Activated CD8-positive, alpha-beta memory T cell treated with anti-CD3 and anti-CD28 coated beads for 48 hours (primary cell): ENCODE measurements around the gene DDX28.
"Not testable (repeated sequence)": the region's sequence is repeated elsewhere in the genome, so short reads cannot be mapped to it uniquely, and the experiment has no call there.

Experiments used
- DNase-seq, 3 experiments: peaks; one replicate each; pipeline ENCODE4 v3.0.0-alpha.2; 2020; ENCODE audit warnings: low read depth in 2 of 3, low spot score in 2 of 3

DDX28 gene

DNA sequence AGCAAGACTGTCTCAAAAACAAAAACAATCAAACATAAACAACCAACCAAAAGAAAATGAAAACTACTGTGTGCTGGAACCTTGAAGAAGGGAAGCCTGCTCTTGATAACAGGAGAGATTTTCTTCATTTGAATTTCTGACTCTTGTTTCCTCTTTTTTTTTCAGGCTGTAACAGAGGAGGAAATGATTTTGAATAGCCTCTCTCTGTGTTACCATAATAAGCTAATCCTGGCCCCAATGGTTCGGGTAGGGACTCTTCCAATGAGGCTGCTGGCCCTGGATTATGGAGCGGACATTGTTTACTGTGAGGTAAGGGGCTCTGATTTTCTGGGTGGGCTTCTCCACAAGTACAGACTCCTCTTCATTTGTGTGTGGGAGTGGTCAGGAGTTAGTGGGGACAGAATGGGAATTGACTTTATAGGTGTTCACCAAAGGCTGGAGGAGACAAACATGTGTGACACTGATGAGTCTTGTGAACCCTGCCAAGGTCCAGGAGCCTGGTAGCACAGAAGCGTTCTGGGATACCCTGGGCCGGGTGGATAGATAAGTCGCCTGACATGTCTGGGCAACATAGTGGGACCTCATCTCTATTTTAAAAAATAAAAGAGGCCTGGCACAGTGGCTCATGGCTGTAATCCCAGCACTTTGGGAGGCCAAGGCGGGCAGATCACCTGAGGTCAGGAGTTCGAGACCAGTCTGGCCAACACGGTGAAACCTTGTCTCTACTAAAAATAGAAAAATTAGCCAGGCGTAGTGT is 15.0 kb upstream of the DDX28 start:
- DNase-seq, result no peak

DNA sequence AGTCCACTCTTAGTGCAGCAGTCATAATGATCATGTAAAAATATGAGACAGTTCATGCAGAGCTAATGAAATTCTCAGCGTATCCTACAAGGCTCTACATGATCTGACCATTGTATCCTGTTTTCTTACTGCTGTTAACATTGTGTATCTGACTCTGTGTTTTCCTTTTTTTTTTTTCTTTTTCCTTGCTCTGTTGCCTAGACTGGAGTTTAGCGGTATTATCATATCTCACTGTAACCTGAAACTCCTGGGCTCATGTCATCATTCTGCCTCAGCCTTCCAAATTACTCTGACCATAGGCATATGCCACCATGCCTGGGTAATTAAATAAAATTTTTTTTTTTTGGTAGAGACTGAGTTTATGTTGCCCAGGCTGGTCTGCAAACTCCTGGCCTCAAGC is 12.2 kb upstream of the DDX28 start:
- no peak for DNase-seq

DNA sequence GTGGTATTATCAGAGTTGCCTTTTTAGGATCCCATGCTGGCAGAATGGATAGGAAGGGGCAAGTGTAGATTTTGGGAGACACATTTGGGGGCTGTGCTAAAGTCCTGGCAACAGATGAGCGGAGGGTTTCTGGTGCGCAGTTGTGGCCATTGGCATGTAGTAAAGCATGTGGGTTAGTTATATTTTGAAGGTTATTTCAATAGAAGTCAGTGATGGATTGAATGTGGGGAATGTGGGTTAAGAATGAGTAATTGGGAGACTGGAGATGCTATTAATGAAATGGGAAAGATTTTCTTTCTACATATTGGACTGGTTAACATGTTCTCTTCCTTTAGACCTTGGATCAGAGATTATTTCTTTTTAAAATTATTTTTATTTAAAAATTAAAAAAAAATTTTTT is 10.1 kb upstream of the DDX28 start:
- DNase-seq, result no peak

DNA sequence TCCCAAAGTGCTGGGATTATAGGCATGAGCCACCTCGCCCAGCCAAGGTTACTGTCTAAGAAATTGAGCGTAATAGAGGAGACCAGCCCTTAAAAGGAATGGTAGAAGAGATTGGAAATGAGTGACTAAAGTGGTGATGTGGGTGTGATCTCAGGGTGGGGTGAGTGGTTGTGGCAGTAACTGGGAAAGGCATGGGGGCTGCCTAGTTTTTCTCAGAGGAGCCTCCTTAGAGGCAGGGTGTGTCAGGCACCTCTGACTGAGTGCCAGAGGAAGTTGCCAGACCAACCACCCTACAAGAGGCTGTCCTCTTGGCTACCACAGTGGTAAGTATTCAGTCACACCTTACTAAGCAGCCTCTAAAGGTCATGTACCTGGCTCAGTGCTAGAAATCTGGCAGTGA is 8.9 kb upstream of the DDX28 start:
- no peak for DNase-seq

DNA sequence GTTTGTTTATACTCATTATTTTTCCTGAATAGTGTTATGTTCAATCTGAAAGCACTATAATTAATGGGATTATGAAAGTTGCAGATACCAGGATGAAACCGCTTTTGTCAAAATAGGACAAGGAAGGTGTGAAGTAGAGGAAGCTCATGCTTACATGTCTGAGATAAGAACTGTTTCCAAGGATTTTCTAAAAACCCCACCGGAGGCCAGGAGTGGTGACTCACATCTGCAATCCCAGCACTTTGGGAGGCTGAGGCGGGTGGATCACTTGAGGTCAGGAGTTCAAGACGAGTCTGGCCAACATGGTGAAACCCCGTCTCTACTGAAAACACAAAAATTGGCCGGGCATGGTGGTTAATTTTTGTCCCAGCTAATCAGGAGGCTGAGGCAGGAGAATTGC is 7.1 kb upstream of the DDX28 start:
- DNase-seq, result not testable (repeated sequence)

DNA sequence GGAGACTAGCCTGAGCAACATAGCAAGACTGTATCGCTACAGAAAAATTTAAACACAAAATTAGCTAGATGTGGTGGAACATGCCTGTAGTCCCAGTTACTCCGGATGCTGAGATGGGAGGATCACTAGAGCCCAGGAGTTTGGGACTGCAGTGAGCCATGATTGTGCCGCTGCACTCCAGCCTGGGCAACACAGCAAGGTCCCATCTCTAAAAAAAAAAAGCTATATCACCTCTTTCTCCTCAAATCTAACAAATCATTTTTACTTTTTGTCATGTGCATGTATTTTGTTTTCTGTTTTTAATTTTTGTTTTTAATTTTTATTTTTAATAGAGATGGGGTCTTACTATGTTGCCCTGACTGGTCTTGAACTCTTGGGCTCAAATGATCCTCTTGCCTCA is 6.0 kb upstream of the DDX28 start:
- DNase-seq, result no peak

DNA sequence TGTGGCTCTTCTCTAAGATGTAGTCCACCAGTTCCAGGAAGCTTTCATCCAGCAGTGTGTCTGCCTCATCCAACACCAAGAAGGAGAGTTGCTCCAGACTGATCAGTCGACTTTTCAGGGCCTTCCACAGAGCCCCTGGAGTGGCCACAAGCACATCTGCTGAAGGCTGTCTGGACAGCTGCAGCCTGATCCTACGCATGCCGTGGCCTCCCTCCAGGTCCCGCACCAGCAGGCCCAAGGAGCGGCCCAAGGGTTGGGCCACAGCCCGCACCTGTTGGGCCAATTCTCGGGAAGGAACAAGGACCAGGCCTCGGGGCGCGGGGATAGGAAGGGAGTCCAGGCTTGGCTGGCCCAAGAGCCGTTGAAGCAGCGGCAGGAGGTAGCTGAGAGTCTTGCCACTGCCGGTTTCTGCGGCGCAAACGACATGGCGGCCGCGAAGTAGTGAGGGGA is 729 bp downstream of the DDX28 start:
- DNase-seq, result no peak

DNA sequence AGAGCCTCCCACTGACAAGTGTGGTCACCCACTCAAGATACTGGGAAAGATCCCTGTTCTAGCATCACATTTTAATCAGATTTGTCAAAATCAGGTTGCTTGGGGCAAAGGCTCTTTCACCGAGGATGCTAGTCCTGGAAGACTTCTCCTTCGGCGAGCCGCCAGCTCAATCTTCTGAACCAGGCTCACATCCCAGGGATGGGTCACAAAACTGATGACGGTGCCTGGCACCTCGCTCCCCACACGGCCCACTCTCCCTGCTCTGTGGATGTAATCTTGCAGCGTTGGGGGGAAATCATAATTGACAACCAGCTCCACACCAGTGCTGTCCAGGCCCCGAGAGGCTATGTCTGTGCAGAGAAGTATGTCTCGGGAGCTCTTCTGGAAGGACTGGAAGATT is 1.5 kb downstream of the DDX28 start:
- DNase-seq, result no peak

DNA sequence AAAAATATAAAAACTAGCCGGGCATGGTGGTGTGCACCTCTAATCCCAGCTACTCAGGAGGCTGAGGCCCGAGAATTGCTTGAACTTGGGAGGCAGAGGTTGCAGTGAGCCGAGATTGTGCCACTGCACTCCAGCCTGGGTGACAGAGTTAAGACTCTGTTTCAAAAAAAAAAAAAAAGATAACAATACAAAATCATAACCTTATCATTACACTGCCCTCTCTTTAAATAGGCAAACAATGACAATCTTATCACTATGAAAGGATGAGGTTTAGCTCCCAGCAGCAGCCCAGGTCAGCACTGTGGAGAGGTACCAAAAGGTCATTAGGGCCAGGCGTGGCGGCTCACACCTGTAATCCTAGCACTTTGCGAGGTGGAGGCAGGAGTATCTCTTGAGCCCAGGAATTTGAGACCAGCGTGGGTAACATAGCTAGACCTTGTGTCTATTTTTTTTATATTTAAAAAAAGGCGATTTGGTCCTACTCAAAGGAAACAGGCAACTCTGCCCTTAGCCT is 3.8 kb downstream of the DDX28 start:
- DNase-seq, result no peak

DNA sequence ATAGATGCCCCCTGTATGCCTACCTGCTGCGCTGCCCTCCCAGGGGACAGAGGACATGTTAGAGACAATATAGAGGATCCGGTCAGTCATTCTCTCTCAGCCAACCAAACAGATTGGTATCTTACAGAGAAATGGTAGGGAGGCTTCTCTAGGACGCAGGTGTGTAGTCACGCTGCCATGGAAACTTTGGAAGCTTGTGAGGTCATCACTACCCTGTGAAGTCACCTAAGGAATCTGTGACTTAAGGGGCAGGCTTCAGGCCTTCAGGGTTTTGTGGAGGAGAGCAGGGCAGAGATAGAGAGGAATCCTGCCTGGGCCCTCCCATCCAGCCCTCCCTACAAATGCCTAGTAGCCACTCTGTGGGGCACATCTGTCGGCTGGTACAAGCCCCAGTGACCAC is 7.4 kb downstream of the DDX28 start, which contains the start of gene DPEP2NB:
TSS of gene DPEP2NB (minus strand) at position 231 of the 400 bp plus-strand sequence. CDS start at position 90, 141 bp downstream.
- no peak for DNase-seq

DNA sequence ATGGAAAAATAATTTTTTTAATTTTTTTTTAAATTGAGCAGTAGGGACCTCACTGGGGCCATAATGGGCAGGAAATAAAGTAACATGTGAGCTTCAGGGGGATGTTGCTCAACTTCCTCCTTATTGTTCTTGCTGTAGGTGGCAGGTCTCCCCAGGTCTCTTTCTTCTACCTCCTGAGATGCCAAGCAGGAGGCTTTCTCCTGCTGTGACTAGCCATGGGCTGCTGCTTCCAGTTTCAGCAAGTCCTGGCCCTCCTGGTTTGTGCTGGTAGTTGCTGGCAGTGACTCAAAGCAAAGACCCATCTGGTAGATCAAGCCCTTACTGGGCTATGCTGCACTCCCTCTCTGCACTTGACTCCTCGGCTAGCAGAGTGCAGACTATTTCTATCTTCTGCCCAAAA is 9.6 kb downstream of the DDX28 start:
- no peak for DNase-seq

DNA sequence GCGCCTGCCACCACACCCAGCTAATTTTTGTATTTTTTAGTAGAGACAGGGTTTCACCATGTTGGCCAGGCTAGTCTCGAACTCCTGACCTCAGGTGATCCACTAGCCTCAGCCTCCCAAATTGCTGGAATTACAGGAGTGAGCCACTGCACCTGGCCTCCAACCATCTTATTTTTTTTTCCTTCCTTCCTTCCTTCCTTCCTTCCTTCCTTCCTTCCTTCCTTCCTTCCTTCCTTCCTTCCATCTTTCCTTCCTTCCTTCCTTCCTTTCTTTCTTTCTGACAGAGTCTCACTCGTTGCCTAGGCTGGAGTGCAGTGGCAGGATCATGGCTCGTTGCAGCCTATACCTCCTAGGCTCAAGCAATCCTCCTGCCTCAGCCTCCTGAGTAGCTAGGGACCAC is 13.2 kb downstream of the DDX28 start:
- not testable (repeated sequence) for DNase-seq

DNA sequence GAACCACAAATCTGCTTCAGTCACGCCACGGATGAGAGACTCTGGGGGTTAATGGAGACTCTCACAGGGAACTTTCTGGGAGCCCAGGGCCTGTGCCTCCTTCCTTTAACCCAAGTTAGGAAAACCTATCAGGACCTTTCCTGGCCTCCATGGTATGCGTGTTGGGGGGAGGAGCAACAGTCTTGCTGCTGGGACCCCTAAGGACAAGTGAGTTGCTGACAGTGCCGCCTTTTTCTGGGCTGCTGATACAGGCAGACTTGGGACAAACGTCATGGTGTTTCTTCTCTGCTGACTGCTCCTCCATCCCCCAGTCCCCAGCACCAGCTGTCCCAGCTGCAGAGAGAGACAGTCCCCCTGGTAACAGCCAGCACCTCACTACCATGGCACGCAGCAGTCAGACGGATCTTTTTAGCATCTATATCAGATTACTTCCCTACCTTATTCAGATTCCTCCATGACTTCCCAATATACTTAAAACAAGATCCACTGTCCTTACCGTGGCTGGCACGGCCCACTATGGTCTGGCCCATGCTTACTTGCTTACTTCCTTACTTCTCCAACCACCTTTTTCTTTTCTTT is 13.8 kb downstream of the DDX28 start:
- no peak for DNase-seq

DNA sequence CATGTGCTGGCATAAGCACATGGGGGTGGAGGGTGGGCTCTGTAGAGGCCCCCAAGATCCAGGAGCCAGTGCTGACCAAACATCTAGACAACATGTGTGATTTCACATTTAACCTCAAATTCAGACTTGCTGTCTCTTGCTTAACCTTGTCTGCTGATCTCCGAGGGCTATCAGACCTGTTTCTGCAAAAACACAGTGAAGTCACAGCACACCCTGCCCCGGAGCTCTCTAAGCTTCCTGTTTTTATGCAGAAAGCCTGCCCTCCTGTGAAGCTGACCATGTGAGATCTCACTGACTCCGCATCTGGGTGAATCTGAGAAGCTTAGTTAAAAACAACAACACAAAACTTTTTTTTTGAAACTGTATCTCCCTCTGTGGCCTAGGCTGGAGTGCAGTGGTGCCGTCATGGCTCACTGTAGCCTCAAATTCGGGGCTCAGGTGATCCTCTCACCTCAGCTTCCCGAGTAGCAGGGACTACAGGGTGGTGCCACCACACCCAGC is 17.2 kb downstream of the DDX28 start:
- no peak for DNase-seq

DNA sequence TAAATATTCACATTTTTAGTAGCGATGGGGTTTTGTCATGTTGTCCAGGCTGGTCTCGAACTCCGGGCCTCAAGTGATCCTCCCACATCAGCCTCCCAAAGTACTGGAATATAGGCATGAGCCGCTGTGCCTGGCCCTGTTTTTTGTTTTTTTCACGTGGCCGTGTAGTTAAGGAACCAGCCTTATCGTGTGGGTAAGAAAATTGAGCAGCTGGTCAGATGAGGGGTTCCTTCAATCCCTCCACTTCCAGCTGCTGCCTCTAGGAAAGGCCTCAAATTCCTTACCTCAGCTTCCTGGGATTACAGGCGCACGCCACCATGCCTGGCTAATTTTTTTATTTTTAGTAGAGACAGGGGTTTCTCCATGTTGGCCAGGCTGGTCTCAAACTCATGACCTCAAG is 17.8 kb downstream of the DDX28 start:
- no peak for DNase-seq

DNA sequence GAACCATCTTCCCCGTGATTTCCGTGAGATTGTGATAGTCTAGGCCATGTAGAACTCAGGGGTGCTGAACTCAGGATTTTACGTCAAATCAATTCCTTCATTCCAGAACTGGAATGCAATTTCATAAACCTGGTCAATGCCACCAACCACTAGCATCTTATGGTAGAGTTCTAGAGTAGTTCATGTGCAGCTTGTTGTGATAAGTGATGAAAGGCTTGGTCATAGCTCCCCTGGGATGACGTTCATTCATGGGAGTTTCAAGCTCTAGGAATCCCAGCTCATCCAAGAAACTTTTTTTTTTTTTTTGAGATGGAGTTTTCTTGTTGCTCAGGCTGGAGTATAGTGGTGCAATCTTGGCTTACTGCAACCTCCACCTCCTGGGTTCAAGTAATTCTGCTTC is 20.0 kb downstream of the DDX28 start:
- no peak for DNase-seq

DNA sequence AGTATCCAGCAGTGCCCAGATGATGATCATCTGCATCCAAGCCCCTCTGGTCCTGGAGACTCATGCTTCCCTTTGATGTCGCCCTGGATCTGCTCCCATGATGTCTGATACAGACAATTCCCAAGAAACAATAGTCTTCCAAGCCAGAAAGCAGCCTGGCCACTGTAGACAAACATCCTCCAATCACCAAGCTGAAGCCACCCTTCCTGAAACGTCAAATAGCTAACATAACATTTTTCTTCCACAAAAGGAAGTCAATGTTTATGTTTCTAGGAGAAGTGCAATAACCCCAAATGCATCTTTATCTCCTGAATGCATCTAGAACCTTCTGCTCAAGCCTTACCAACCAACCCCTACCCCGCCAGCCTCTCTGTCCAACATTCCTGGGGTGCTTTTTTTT is 22.6 kb downstream of the DDX28 start:
- DNase-seq, result no peak

DNA sequence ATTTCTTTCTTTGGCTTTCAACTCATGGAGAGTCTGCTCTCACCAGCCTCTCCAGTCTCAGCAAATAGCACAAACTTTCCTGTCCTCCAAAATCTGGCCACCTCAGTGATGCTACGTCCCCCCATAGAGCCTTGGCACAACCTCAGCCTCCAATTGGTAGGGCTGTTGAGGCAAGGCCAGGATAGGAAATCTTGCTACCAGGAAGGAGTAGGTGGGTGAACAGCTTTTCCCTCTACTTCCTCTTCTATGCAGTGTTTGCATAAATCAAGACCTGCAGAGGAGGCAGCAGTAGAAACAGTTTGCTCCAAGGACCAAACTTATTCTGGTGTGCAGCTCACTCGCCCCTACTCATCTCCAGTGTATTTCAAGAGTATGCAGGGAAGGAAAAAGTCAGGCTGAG is 23.0 kb downstream of the DDX28 start:
- DNase-seq, result no peak

DNA sequence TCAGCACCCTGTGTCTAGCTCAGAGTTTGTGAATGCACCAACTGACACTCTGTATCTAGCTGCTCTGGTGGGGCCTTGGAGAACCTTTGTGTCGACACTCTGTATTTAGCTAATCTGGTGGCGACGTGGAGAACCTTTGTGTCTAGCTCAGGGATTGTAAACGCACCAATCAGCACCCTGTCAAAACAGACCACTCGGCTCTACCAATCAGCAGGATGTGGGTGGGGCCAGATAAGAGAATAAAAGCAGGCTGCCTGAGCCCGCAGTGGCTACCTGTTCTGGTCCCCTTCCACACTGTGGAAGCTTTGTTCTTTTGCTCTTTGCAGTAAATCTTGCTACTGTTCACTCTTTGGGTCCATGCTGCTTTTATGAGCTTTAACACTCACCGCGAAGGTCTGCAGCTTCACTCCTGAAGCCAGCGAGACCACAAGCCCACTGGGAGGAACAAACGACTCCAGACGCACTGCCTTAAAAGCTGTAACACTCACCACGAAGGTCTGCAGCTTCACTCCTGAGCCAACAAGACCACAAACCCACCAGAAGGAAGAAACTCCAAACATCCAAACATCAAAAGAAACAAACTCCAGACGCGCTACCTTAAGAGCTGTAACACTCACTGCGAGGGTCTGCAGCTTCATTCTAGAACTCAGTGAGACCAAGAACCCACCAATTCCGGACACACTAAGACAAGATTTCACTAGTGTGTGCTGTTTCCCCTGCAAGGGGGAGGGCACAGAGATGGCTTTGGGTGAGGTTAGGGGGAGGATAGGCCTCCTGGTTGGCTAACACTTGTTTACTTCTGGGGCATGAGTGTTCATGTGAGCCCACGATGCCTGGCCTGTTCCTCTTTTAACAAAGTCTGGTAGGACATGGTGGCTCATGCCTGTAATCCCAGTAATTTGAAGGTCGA is 24.0 kb downstream of the DDX28 start, which contains the start of gene DPEP2:
TSS of gene DPEP2 (minus strand) at position 706 of the 910 bp plus-strand sequence. CDS start 6,272 bp downstream, outside the sequence.
- DNase-seq, result not testable (repeated sequence)

DNA sequence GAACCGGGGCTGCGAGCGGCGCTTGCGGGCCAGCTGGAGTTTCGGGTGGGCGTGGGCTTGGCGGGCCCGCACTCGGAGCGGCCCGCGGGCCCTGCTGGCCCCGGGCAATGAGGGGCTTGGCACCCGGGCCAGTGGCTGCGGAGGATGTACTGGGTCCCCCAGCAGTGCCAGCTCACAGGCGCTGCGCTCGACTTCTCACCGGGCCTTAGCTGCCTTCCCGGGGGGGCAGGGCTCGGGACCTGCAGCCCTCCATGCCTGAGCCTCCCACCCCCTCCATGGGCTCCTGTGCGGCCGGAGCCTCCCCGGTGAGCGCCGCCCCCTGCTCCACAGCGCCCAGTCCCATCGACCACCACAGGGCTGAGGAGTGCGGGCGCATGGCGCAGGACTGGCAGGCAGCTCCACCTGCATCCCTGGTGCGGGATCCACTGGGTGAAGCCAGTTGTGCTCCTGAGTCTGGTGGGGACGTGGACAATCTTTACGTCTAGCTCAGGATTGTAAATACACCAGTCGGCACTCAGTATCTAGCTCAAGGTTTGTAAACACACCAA is 24.7 kb downstream of the DDX28 start:
- DNase-seq, result not testable (repeated sequence)

DNA sequence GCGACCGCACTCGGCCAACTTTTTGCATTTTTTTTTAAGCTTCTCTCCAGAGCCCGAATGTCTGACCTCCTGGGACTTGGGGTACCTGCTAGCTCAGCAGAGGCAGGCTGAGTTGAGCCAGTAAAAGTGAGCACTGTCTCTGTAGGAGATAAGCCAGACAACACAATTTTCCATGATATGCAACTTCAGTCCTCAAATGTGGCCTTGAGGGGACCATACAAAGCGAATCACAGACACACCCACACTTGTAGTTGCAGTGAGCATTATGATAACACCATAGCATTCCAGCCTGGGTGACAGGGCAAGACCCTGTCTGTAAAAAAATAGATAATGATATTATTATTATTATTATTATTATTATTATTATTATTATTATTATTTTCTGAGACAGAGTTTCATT is 26.4 kb downstream of the DDX28 start:
- no peak for DNase-seq
